ENCODE data around the gene PLCG2. TPM values are rescaled to one million over a fixed set of nuclear protein-coding genes. Genes with fewer than 3 reads are reported as not detected.

The PLCG2 gene
- 5.4 and 6.0 TPM in 2 replicates for total RNA-seq (2021)
- long read RNA-seq, full-length matches to known transcripts: 6 of 6 reads
- long read RNA-seq, partial matches to known transcripts: 0 of 6 reads
- long read RNA-seq, other reads (novel, unspliced or antisense): 0 of 6 reads

DNA sequence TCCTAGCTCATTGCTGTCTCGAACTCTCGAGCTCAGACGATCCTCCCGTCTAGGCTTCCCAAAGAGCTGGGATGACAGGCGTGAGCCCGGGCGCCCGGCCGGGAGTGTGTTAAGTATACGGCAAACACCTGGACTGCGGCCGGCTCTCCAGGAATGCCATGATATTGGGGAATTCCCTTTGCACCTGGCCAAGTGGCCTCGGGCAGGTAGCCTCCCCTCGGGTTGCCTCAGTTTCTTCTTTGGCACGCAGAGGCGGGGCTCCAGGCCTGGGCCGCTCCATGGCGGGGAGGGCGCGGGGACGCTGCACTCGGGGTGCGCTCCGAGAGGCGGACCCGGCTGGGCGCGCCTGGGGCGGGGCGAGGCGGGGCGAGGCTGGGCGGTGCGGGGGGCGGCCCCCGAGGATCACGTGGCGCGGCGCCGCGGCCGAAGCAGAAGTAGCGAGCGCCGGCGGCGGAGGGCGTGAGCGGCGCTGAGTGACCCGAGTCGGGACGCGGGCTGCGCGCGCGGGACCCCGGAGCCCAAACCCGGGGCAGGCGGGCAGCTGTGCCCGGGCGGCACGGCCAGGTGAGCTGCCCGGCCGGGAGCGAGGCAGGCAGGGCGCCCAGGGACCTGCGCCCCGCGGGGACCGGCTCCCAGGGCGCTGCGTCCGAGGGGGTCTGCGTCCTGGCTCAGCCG lies at the start of gene PLCG2:
Gene PLCG2 (plus strand): TSS at position 431 of the 675 bp plus-strand sequence. CDS start 6,699 bp downstream, outside the sequence.
- DNase-seq: peak; percentile 79
- H4K8ac ChIP-seq (replicated peaks; ENCODE audit: insufficient read length, low read depth, low read length): no peak within 1 kb of the TSS
- no peak within 1 kb of the TSS for H2BK120ac ChIP-seq (ENCODE audit: low read depth, low read length, poor library complexity, severe bottlenecking)
- H2BK5ac ChIP-seq (ENCODE audit: insufficient read length, low read length): no peak within 1 kb of the TSS
- H4K91ac ChIP-seq (ENCODE audit: insufficient read length, low read depth, low read length): no peak within 1 kb of the TSS
- TF ChIP-seq, protein P1, sequence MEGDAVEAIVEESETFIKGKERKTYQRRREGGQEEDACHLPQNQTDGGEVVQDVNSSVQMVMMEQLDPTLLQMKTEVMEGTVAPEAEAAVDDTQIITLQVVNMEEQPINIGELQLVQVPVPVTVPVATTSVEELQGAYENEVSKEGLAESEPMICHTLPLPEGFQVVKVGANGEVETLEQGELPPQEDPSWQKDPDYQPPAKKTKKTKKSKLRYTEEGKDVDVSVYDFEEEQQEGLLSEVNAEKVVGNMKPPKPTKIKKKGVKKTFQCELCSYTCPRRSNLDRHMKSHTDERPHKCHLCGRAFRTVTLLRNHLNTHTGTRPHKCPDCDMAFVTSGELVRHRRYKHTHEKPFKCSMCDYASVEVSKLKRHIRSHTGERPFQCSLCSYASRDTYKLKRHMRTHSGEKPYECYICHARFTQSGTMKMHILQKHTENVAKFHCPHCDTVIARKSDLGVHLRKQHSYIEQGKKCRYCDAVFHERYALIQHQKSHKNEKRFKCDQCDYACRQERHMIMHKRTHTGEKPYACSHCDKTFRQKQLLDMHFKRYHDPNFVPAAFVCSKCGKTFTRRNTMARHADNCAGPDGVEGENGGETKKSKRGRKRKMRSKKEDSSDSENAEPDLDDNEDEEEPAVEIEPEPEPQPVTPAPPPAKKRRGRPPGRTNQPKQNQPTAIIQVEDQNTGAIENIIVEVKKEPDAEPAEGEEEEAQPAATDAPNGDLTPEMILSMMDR (conservative IDR thresholded peaks at IDR 0.05): no peak
- WGBS (ENCODE audit: extremely low coverage, insufficient read length, low lambda C conversion rate): no CpG with 5 or more reads among the region's 78 CpGs
- no peaks in the 10 kb centered on the region for H4K20me1 ChIP-seq (ENCODE audit: control insufficient read depth, insufficient read depth, insufficient read length)
- no peak within 1 kb of the TSS for H3K27ac ChIP-seq (ENCODE audit: insufficient read length, low read depth, low read length)
- H3K4me1 ChIP-seq (ENCODE audit: insufficient read depth, low read length): no peaks in the 10 kb centered on the region
- no peaks in the 10 kb centered on the region for H3K79me2 ChIP-seq (ENCODE audit: insufficient read depth, low read length)
- H3K23ac ChIP-seq (ENCODE audit: insufficient read length, low read depth, low read length): no peak within 1 kb of the TSS
- no peak within 1 kb of the TSS for H2AK5ac ChIP-seq (ENCODE audit: insufficient read length, low read length)
- H2BK15ac ChIP-seq (ENCODE audit: low read depth, low read length): no peak within 1 kb of the TSS
- no peaks in the 10 kb centered on the region for H3K79me1 ChIP-seq (ENCODE audit: insufficient read depth, low read depth, low read length, poor library complexity, severe bottlenecking)
- no peak within 1 kb of the TSS for H4K5ac ChIP-seq (ENCODE audit: insufficient read length, low read depth, low read length)
- Mint-ChIP-seq H3K27me3 (ENCODE audit: low read depth) (peaks cover 81% of the 10 kb centered on the region), H3K4me1 (peaks cover 17 to 22% of the 10 kb centered on the region in 2 experiments), H3K4me3 (peak within 1 kb of the TSS; percentile 77 to 90), H3K36me3 (ENCODE audit: insufficient read depth in 1 of 3, low read depth in 3 of 3) (no peaks in the 10 kb centered on the region; a peak in 2 of 7 replicates), H3K9me3 (peaks cover 0 to 2% of the 10 kb centered on the region in 2 experiments; a peak in 2 of 5 replicates), H3K27ac (no peak within 1 kb of the TSS)
- H3K14ac ChIP-seq (ENCODE audit: insufficient read depth, low read length): no peak within 1 kb of the TSS; the same call in 1 of the 2 replicates
- H3K4ac ChIP-seq (ENCODE audit: low read depth, low read length): no peak within 1 kb of the TSS
- no peak within 1 kb of the TSS for H2BK20ac ChIP-seq (ENCODE audit: low read depth, low read length, poor library complexity, severe bottlenecking)
- no peak within 1 kb of the TSS for H3K18ac ChIP-seq (ENCODE audit: insufficient read length, low read depth, low read length)
- no peak within 1 kb of the TSS for H3K56ac ChIP-seq (ENCODE audit: insufficient read length, low read depth, low read length)
- H3K9me3 ChIP-seq (ENCODE audit: control insufficient read depth, low read depth, low read length): no peaks in the 10 kb centered on the region
- peaks cover 18% of the 10 kb centered on the region for H3K27me3 ChIP-seq (ENCODE audit: insufficient read depth, low read length)
- no peak within 1 kb of the TSS for H2AFZ ChIP-seq (ENCODE audit: low read length)
- H2BK12ac ChIP-seq (ENCODE audit: insufficient read length, low read depth, low read length): no peak within 1 kb of the TSS
- H3T11ph ChIP-seq (ENCODE audit: low read length): no peak within 1 kb of the TSS
- no peak within 1 kb of the TSS for H3K9ac ChIP-seq (ENCODE audit: extremely low read depth, insufficient read length, low read length)
- peak within 1 kb of the TSS; percentile 86 for H3K4me2 ChIP-seq (ENCODE audit: insufficient read depth, insufficient read length, low read length)
- peaks cover 6% of the 10 kb centered on the region for H3K23me2 ChIP-seq (ENCODE audit: insufficient read length, low read depth, low read length, poor library complexity, severe bottlenecking)
